Measurements from ENCODE around the gene CBFA2T2. TPM values are rescaled to one million over a fixed set of nuclear protein-coding genes. Genes with fewer than 3 reads are reported as not detected.
"Not testable (repeated sequence)": the region's sequence is repeated elsewhere in the genome, so short reads cannot be mapped to it uniquely, and the experiment has no call there.

Gene CBFA2T2
- total and polyA plus RNA-seq, 2 of the 4 experiments (the other 2 are of a cell fraction) = 3.8 to 6.2 TPM

GRCh38 chr20:33561053-33561452 lies 71.2 kb downstream of the CBFA2T2 start:
- H2BK20ac ChIP-seq (ENCODE audit: low read depth, low read length); H2AK9ac ChIP-seq (replicated peaks; ENCODE audit: low read depth, low read length, poor library complexity); H3K27ac ChIP-seq (ENCODE audit: insufficient read depth, low read length); H3K4ac ChIP-seq (ENCODE audit: low read depth, low read length); H4K20me1 ChIP-seq (ENCODE audit: insufficient read depth, low read length); H4K8ac ChIP-seq (ENCODE audit: low read depth in 2 of 2, low read length in 2 of 2); H2AK5ac ChIP-seq (ENCODE audit: low read depth, low read length); H2AFZ ChIP-seq (replicated peaks; ENCODE audit: low read length, poor library complexity); H4K5ac ChIP-seq (ENCODE audit: low read depth, low read length); H4K91ac ChIP-seq (ENCODE audit: insufficient read depth, low read depth, low read length); H2BK5ac ChIP-seq (ENCODE audit: low read depth, low read length, poor library complexity, severe bottlenecking); H2BK15ac ChIP-seq (ENCODE audit: low read depth, low read length); H3K18ac ChIP-seq (ENCODE audit: low read depth, low read length); BruUV-seq (replicated peaks); H3K4me1 ChIP-seq (ENCODE audit: control insufficient read depth, insufficient read depth, low read length); H3K56ac ChIP-seq (ENCODE audit: extremely low read depth, insufficient read depth, low read length); dilution Hi-C loops (cut with HindIII; ENCODE audit: low sequenced_read_pairs, unreplicated experiment); H3K4me3 ChIP-seq (ENCODE audit: insufficient read depth, low read depth, low read length); H3K9ac ChIP-seq (ENCODE audit: low read depth, low read length); H3K27me3 ChIP-seq (ENCODE audit: control insufficient read depth, insufficient read depth, low read length); intact Hi-C loops (cut with micrococcal nuclease); H3K9me1 ChIP-seq (ENCODE audit: insufficient read depth, low read length); ATAC-seq (ENCODE audit: low read depth); in situ Hi-C loops (cut with MboI; ENCODE audit: low sequenced_read_pairs); H3K14ac ChIP-seq (replicated peaks; ENCODE audit: low read depth, low read length); DNase-seq; CTCF ChIA-PET; H3K36me3 ChIP-seq (ENCODE audit: control insufficient read depth, insufficient read depth, low read length); H3K23ac ChIP-seq (ENCODE audit: low read depth, low read length); H3K4me2 ChIP-seq (ENCODE audit: low read depth, low read length); H3K9me3 ChIP-seq (ENCODE audit: control insufficient read depth, insufficient read depth, low read length); H2BK120ac ChIP-seq (ENCODE audit: low read depth, low read length): not testable (repeated sequence)
- 100% methylated on average over 1 of the region's 6 CpGs; no CpG with 5 or more reads in 1 of the 2 experiments for WGBS, 2 experiments (ENCODE audit: extremely low coverage in 2 of 2, insufficient read length in 1 of 2)
- POLR2A ChIA-PET (ENCODE audit: unreplicated experiment) = interaction anchor here (0.5 kb wide), 1 partner anchor 32 kb away, joined by 3 read pairs; no protein-coding TSS in a partner anchor
- peaks cover 13 to 37% of the 10 kb centered on the region in 2 experiments; a peak in 3 of 4 replicates for H3K79me1 ChIP-seq (ENCODE audit: low read depth in 1 of 2, low read length in 2 of 2)

All from IMR-90 (cell line).